A549 treated with CORT108297 at 1 μM for 4 hours (cell line): ENCODE results near the gene TRAPPC11. TPM values are rescaled to one million over a fixed set of nuclear protein-coding genes. Genes with fewer than 3 reads are reported as not detected.

ENCODE experiments used
- total RNA-seq: library from RNA; stranded (reverse); fragments of 200-300 nt; extraction: Qiagen RNA extraction; gene quantifications from 5 replicates; pipeline ENCODE4 v1.2.3, GENCODE V29; 2022

TRAPPC11 gene
- total RNA-seq: 9.7 to 14.1 TPM (median 10.4 TPM) in 5 replicates

GRCh38 chr4:183659029-183659871 is at the start of gene TRAPPC11, which contains the start of gene RWDD4:
TSS of gene TRAPPC11 (plus strand) at chr4:183659293. CDS start at chr4:183663868, 4,575 bp downstream.
TSS of gene RWDD4 (minus strand) at chr4:183659185. CDS start at chr4:183658952, 233 bp downstream.

Other genes with a start within 250 kb of the TRAPPC11 start
- 10.6 to 12.1 TPM (median 11.1 TPM) in 5 replicates for gene CDKN2AIP, start 214.7 kb upstream of the TRAPPC11 start, total RNA-seq
- gene ING2, start 154.2 kb upstream of the TRAPPC11 start, total RNA-seq: 9.3 to 12.3 TPM (median 10.2 TPM) in 5 replicates
- 15.8 to 19.6 TPM (median 18.2 TPM) in 5 replicates for gene RWDD4, start 108 bp upstream of the TRAPPC11 start, total RNA-seq
- gene STOX2, start 246.0 kb downstream of the TRAPPC11 start, total RNA-seq: 1.5 to 3.4 TPM (median 2.9 TPM) in 5 replicates